Breast epithelium (tissue), 3 donors: Measurements from ENCODE around the gene CDC42EP5.

ENCODE experiments used
- CTCF ChIP-seq, 3 donors: fragments of 450-650 bp; IDR thresholded peaks; one replicate each; pipeline ENCODE4 v1.5.1; 2016 to 2017; ENCODE audit warnings: antibody characterized with exemption in 3 of 3, mild to moderate bottlenecking in 3 of 3, moderate library complexity in 3 of 3
- POLR2A ChIP-seq: fragments of 450-650 bp; IDR thresholded peaks from one replicate; pipeline ENCODE4 v1.6.1; 2016; ENCODE audit warnings: antibody characterized with exemption, mild to moderate bottlenecking, moderate library complexity
- POLR2AphosphoS5 ChIP-seq, 3 donors: sonication (generic); formaldehyde crosslinking; IDR thresholded peaks; one replicate each; pipeline ENCODE4 v1.6.1; 2017; ENCODE audit warnings: antibody characterized with exemption in 3 of 3

GRCh38 chr19:54424201-54424600 lies 48.9 kb downstream of the CDC42EP5 start:
- TF ChIP-seq POLR2AphosphoS5 (IDR thresholded peaks at IDR 0.05) (no peak), POLR2A (no peak), CTCF (IDR thresholded peaks at IDR 0.05) (no peak)
